ENCODE data around the gene SNRNP70.

SNRNP70 gene

DNA sequence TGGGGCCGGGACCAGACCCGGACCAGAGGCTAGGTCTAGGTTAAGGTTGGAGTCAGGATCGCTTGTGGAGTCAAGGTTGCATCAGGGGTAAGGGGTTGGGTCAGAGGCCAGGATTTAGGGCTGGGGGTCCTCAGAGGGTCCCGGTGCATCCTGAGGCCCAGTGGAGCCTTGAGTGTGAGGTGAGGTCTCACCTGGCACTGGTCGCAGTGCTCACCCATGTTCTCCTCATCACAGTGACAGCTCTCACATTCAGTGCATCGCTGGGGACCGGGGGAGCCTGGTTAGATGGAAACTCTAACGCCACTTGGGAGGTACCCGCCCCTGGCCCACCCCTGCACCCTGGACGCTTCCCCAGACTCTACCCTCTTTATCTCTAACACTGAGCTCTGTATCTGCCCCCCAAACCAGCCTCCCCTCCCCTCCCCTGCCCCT is 66.9 kb downstream of the SNRNP70 start:
- H3K9me3 ChIP-seq: no peaks in the 10 kb centered on the region
- H3K4me2 ChIP-seq: peak overlapping the region; percentile 95
- H3K4me3 ChIP-seq: no peak overlapping the region
- no peak overlapping the region for H3K27ac ChIP-seq
- no peaks in the 10 kb centered on the region for H3K27me3 ChIP-seq
- peaks cover 77% of the 10 kb centered on the region for H3K4me1 ChIP-seq
- H3K9ac ChIP-seq: no peak overlapping the region
- H4K20me1 ChIP-seq: 0 out of 2 replicates have a peak, but pooled peaks cover 4% of the 10 kb centered on the region
- no peak for TF ChIP-seq Cebpa-rat (IDR thresholded peaks at IDR 0.05)
- no peaks in the 10 kb centered on the region for H3K36me3 ChIP-seq

DNA sequence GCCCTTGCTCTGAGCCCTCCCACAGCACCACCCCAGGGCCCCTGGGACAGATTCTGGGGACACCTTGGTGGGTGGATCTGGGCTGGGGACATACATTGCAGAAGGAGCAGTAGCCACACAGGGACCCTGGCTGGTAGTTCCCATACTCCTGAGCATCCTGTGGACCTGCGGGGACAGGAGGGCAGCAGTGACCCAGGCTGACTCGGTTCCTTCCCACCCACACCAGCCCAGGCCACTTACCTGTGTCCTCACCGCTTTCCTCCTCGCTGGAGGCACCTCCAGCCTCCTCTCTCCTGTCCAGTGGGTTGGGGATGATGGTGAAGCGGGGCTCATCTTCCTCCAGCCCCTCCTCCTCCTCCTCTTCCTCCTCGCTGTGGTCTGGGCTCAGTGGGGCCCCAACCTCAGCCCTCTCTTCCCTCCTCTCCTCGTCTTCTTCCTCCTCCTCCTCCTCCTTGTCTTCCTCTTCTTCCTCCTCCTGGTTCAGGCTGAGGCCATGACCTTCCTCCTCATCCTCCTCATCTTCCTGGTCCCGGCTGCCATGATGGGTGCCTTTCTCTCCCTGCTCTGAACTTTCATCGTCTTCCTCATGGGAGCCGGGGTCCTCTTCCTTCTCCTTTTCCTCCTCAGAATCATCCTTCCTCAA is 68.0 kb downstream of the SNRNP70 start:
- Histone ChIP-seq H3K27me3 (no peaks in the 10 kb centered on the region), H3K9me3 (no peaks in the 10 kb centered on the region), H3K4me3 (no peak overlapping the region), H3K9ac (no peak overlapping the region), H3K36me3 (no peaks in the 10 kb centered on the region), H3K27ac (no peak overlapping the region), H3K4me1 (peaks cover 79% of the 10 kb centered on the region), H3K4me2 (peak overlapping the region; percentile 60), H4K20me1 (0 out of 2 replicates have a peak, but pooled peaks cover 4% of the 10 kb centered on the region)
- no peak for TF ChIP-seq Cebpa-rat (IDR thresholded peaks at IDR 0.05)

DNA sequence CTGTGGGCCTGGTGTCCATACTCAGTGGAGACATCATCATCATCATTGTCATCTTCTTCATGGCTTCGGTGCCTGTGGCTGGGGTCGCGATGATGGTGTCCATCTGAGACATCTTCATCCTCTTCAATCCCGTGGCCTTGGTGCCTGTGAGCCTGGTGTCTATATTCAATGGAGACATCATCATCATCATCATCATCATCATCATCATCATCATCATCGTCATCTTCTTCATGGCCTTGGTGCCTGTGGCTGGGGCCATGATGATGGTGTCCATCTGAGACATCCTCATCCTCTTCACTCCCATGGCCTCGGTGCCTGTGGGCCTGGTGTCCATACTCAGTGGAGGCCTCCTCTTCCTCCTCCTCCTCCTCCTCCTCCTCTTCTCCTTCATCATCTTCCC is 69.0 kb downstream of the SNRNP70 start:
- Histone ChIP-seq H3K4me3 (no peak overlapping the region), H3K9ac (no peak overlapping the region), H3K36me3 (no peaks in the 10 kb centered on the region), H3K4me1 (peaks cover 75% of the 10 kb centered on the region), H3K27ac (no peak overlapping the region), H3K9me3 (no peaks in the 10 kb centered on the region), H3K27me3 (no peaks in the 10 kb centered on the region), H4K20me1 (no peaks in the 10 kb centered on the region), H3K4me2 (peak overlapping the region; percentile 77)
- TF ChIP-seq Cebpa-rat (IDR thresholded peaks at IDR 0.05): no peak

DNA sequence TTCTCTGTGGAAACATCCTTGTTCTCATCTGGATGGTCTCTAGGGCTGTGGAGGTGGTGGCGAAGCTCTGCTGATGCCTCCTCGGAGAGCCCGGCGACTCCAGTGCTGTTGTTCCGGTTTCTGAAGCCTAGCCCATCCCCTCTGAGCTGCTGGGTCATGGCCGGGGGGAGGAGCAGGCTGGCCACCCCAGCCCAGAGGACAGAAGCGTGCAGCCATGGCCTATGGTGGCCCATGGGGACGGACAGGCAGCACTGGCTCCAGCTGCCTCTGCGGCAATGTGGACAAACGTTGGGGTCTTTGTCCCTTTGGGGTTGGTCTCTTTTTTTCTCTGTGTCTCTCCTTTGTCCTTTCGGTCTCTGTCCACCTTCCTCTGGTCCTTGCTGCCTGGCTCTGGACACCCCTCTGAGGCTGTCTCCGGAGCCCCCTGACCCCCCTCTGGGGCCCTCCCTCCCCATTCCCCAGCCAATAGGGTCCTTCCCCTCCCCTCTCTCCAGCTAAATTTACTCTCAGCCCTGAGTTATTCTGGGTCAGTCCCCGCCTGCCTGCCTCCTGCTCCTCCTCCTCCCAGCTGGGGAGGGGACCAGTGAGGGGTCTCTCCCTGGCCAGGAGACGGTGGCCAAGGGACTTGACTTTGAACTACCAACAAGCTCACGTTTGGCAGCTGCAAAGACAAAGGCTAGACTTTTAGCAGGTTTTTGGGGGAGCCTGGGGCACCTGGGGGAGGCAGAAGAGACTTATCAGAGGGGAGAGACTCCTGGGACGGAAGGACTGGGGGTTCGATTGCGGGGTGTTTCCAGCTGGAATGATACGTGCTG is 70.0 kb downstream of the SNRNP70 start, which contains the start of gene HRC:
Gene HRC, minus strand, starts transcription at position 392 of the 815 bp plus-strand sequence. Its CDS starts 159 bp downstream, at position 233.
- H3K9me3 ChIP-seq: no peaks in the 10 kb centered on the region
- H4K20me1 ChIP-seq: no peaks in the 10 kb centered on the region
- H3K4me2 ChIP-seq: peak within 1 kb of the TSS; percentile 77
- H3K36me3 ChIP-seq: no peaks in the 10 kb centered on the region
- H3K27me3 ChIP-seq: no peaks in the 10 kb centered on the region
- H3K4me1 ChIP-seq: peaks cover 75% of the 10 kb centered on the region
- H3K9ac ChIP-seq: peak within 1 kb of the TSS; percentile 29; the same call in 1 of the 2 replicates
- no peak for TF ChIP-seq Cebpa-rat (IDR thresholded peaks at IDR 0.05)
- H3K27ac ChIP-seq: peak within 1 kb of the TSS; percentile 56; the same call in 1 of the 2 replicates
- H3K4me3 ChIP-seq: no peak within 1 kb of the TSS

DNA sequence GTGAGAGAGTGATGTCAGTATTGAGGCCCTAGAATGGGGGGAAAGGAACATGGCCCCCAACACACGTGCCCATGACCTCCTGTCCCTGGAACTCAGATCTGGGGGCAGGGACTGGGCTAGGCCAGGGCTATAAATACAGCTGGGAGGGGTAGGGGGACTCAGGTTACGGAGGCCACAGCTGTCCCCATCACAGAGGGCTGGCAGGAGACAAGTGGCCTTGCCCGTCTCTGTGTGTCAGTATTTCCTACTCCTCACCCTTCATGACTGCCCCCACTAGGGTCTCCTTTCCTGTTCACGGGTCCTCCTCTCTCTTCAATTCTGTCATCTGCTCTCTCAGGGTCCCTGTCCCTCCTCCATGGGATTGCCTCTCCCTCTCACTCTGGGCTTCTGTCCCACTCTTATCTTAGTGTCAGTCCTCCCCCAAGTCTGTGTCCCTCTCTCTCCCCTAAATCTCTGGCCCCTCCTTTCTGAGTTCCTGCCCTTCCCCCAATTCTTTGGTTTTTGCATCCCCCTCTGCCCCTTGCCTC is 70.6 kb downstream of the SNRNP70 start:
- H3K4me1 ChIP-seq: peaks cover 75% of the 10 kb centered on the region
- H4K20me1 ChIP-seq: no peaks in the 10 kb centered on the region
- H3K27ac ChIP-seq: peak overlapping the region; percentile 41; the same call in 1 of the 2 replicates
- no peaks in the 10 kb centered on the region for H3K9me3 ChIP-seq
- H3K4me3 ChIP-seq: no peak overlapping the region
- H3K9ac ChIP-seq: peak overlapping the region; percentile 29; the same call in 1 of the 2 replicates
- no peak for TF ChIP-seq Cebpa-rat (IDR thresholded peaks at IDR 0.05)
- no peaks in the 10 kb centered on the region for H3K27me3 ChIP-seq
- peak overlapping the region; percentile 77 for H3K4me2 ChIP-seq
- H3K36me3 ChIP-seq: no peaks in the 10 kb centered on the region

DNA sequence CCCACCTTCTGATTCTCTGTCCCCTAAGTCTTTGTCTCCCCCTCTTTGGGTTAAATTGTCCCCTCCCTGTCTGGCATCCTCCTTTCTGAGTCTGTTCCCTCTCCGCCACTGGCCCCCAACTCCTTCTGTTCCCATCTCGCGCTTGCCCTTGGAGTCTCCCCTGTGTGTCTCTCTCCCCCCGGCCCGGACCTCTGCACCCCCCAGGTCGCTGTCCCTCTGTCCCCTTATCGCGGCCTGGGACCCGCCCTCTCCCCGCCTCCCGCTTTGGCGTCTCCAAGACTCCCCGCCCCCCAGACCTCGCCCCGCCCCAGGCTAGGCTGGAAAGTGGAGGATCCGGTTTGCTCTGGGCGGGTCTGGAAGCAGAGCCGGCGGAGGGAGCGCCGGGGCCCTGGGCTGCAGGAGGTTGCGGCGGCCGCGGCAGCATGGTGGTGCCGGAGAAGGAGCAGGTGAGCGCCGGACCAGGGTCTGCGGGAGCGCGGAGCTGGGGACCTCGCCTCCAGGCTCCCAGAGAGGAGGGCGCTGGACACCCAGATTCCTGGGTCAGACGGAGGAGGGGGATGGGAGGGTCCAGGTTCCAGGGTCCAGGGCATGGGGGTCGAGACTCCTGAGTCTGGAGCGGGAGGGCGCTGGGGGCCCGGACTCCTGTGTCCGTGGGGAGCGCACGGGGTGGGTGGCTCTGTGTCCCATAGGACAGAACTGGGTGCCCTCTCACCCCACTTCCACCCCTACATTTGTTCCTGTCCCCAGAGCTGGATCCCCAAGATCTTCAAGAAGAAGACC is 72.4 kb downstream of the SNRNP70 start, which contains the start of gene TRPM4:
Gene TRPM4, plus strand, starts transcription at position 348 of the 780 bp plus-strand sequence. Its CDS starts 75 bp downstream, at position 423.
- no peak for TF ChIP-seq Cebpa-rat (IDR thresholded peaks at IDR 0.05)
- Histone ChIP-seq H3K4me2 (peak within 1 kb of the TSS; percentile 92), H3K9me3 (no peaks in the 10 kb centered on the region), H3K9ac (peak within 1 kb of the TSS; percentile 77), H3K4me3 (peak within 1 kb of the TSS; percentile 81), H3K27ac (peak within 1 kb of the TSS; percentile 55), H3K36me3 (no peaks in the 10 kb centered on the region), H3K4me1 (peaks cover 78% of the 10 kb centered on the region), H3K27me3 (no peaks in the 10 kb centered on the region), H4K20me1 (no peaks in the 10 kb centered on the region)
